H1 (cell line): ENCODE results near the gene GSAP. TPM values are rescaled to one million over a fixed set of nuclear protein-coding genes. Genes with fewer than 3 reads are reported as not detected.

ENCODE experiments used
- CTCF ChIA-PET: fragments of 300-600 bp; sonication (Branson Sonifier 250); formaldehyde crosslinking; loops from one replicate; lab custom pipeline; 2021; ENCODE audit not compliant: partially characterized antibody; lab: Charles Lee
- POLR2A ChIA-PET: fragments of 300-600 bp; sonication (Branson Sonifier 250); formaldehyde crosslinking; loops from one replicate; lab custom pipeline; 2021; ENCODE audit warnings: inconsistent platforms; ENCODE audit not compliant: partially characterized antibody; lab: Charles Lee
- DNase-seq, 2 experiments: peaks; one replicate each; pipeline versions ENCODE4 v3.0.0 to v3.0.0-alpha.2; 2010 to 2022; ENCODE audit warnings: low spot score in 2 of 2, low read depth in 1 of 2, mixed read lengths in 1 of 2
- FAIRE-seq: peaks from 2 replicates; lab custom pipeline; 2011; peaks lifted over from hg19 to GRCh38; lab: Jason Lieb, UNC
- H2AFZ ChIP-seq: 2 replicates; pipeline ENCODE4 v1.8.1; 2012; ENCODE audit warnings: low read length, inconsistent platforms
- H2AK5ac ChIP-seq: 2 replicates; pipeline ENCODE4 v1.6.1; 2013; ENCODE audit warnings: low read depth, low read length
- H2BK120ac ChIP-seq: replicated peaks from 2 replicates; pipeline ENCODE3; 2013; ENCODE audit warnings: low read depth, low read length, inconsistent platforms
- H2BK12ac ChIP-seq: 2 replicates; pipeline ENCODE4 v1.6.1; 2013; ENCODE audit warnings: low read depth, low read length
- H2BK15ac ChIP-seq: 2 replicates; pipeline ENCODE4 v1.6.1; 2013; ENCODE audit warnings: low read length
- H2BK20ac ChIP-seq: 2 replicates; pipeline ENCODE4 v1.6.1; 2013; ENCODE audit warnings: low read length
- H2BK5ac ChIP-seq: 2 replicates; pipeline ENCODE4 v1.6.1; 2013; ENCODE audit warnings: low read depth, low read length
- H3K14ac ChIP-seq: 2 replicates; pipeline ENCODE4 v1.6.1; 2013; ENCODE audit warnings: inconsistent platforms; ENCODE audit not compliant: insufficient read length
- H3K18ac ChIP-seq: 2 replicates; pipeline ENCODE4 v1.6.1; 2013; ENCODE audit warnings: low read length; ENCODE audit errors: extremely low read depth
- H3K23ac ChIP-seq: 2 replicates; pipeline ENCODE4 v1.6.1; 2013; ENCODE audit warnings: inconsistent platforms; ENCODE audit not compliant: insufficient read length
- H3K23me2 ChIP-seq: 2 replicates; pipeline ENCODE4 v1.6.1; 2013; ENCODE audit warnings: low read depth, low read length
- H3K27ac ChIP-seq: 2 replicates; pipeline ENCODE4 v1.6.1; 2011; ENCODE audit warnings: low read depth, low read length, inconsistent platforms
- H3K27me3 ChIP-seq, 4 experiments: replicated peaks in 1 of 4; 1 replicate in 1 of 4; 2 replicates in 3 of 4; pipeline versions ENCODE4 v1.6.1 to v1.8.1; 2011 to 2013; ENCODE audit warnings: low read length in 3 of 4, mild to moderate bottlenecking in 3 of 4, inconsistent platforms in 2 of 4, mixed read lengths in 2 of 4, moderate library complexity in 1 of 4; ENCODE audit not compliant: control insufficient read depth in 3 of 4, insufficient read depth in 3 of 4; ENCODE audit errors: extremely low read depth in 1 of 4
- H3K36me3 ChIP-seq, 4 experiments: 2 replicates each; pipeline versions ENCODE4 v1.6.1 to v1.8.1; 2011 to 2013; ENCODE audit warnings: mild to moderate bottlenecking in 4 of 4, low read length in 3 of 4, moderate library complexity in 2 of 4, control low read depth in 1 of 4, inconsistent platforms in 1 of 4; ENCODE audit not compliant: insufficient read depth in 4 of 4, control insufficient read depth in 2 of 4
- H3K4ac ChIP-seq: replicated peaks from 2 replicates; pipeline ENCODE3; 2013; ENCODE audit warnings: low read length, low read depth, mixed read lengths, inconsistent platforms; ENCODE audit not compliant: insufficient read length
- H3K4me1 ChIP-seq, 4 experiments: replicated peaks in 1 of 4; 1 replicate in 1 of 4; 2 replicates in 3 of 4; pipeline versions ENCODE4 v1.6.1 to v1.8.1; 2011 to 2013; ENCODE audit warnings: low read length in 3 of 4, inconsistent platforms in 2 of 4, mixed read lengths in 1 of 4; ENCODE audit not compliant: insufficient read depth in 4 of 4, control insufficient read depth in 3 of 4
- H3K4me2 ChIP-seq, 2 experiments: 2 replicates each; pipeline versions ENCODE4 v1.6.1 to v1.8.1; 2011 to 2013; ENCODE audit warnings: low read depth in 2 of 2, low read length in 2 of 2, control low read depth in 1 of 2, inconsistent platforms in 1 of 2, mild to moderate bottlenecking in 1 of 2; ENCODE audit not compliant: insufficient read depth in 1 of 2
- H3K4me3 ChIP-seq, 4 experiments: fragments of 200-600, 300-600 bp in 1 of 4; sonication (generic), shearing (Covaris generic), sonication (Bioruptor Twin) in 1 of 4; 2 replicates each; pipeline versions ENCODE4 v1.5.1 to v1.8.1; 2011 to 2016; ENCODE audit warnings: low read length in 4 of 4, low read depth in 3 of 4, control low read depth in 2 of 4, inconsistent platforms in 2 of 4, mild to moderate bottlenecking in 2 of 4, mixed read lengths in 1 of 4, moderate library complexity in 1 of 4; ENCODE audit not compliant: insufficient read depth in 2 of 4; ENCODE audit errors: extremely low read depth in 1 of 4
- H3K56ac ChIP-seq: replicated peaks from 2 replicates; pipeline ENCODE3; 2013; ENCODE audit warnings: low read depth, mild to moderate bottlenecking, mixed read lengths, low read length, inconsistent platforms; ENCODE audit not compliant: insufficient read length
- H3K79me1 ChIP-seq: 2 replicates; pipeline ENCODE4 v1.6.1; 2013; ENCODE audit warnings: low read depth, low read length, control low read depth
- H3K79me2 ChIP-seq, 2 experiments: 2 replicates each; pipeline versions ENCODE4 v1.6.1 to v1.8.1; 2012 to 2013; ENCODE audit warnings: low read length in 2 of 2, mild to moderate bottlenecking in 2 of 2, inconsistent platforms in 1 of 2; ENCODE audit not compliant: insufficient read depth in 2 of 2, control insufficient read depth in 1 of 2
- H3K9ac ChIP-seq, 4 experiments: replicated peaks in 1 of 4; 1 replicate in 1 of 4; 2 replicates in 3 of 4; pipeline versions ENCODE4 v1.6.1 to v1.8.1; 2011 to 2013; ENCODE audit warnings: low read depth in 3 of 4, low read length in 3 of 4, control low read depth in 2 of 4, mild to moderate bottlenecking in 2 of 4, moderate library complexity in 2 of 4, inconsistent platforms in 1 of 4; ENCODE audit errors: extremely low read depth in 1 of 4
- H3K9me3 ChIP-seq, 2 experiments: 2 replicates each; pipeline versions ENCODE4 v1.6.1 to v1.8.1; 2012 to 2013; ENCODE audit warnings: mild to moderate bottlenecking in 2 of 2, moderate library complexity in 2 of 2, control low read depth in 1 of 2, inconsistent platforms in 1 of 2, low read depth in 1 of 2, low read length in 1 of 2, mixed read lengths in 1 of 2; ENCODE audit not compliant: insufficient read depth in 2 of 2
- H4K20me1 ChIP-seq, 2 experiments: replicated peaks in 1 of 2; 2 replicates each; pipeline versions ENCODE3 to v1.8.1; 2011 to 2013; ENCODE audit warnings: inconsistent platforms in 2 of 2, low read length in 2 of 2, mild to moderate bottlenecking in 1 of 2; ENCODE audit not compliant: insufficient read depth in 2 of 2, control insufficient read depth in 1 of 2
- H4K5ac ChIP-seq: 2 replicates; pipeline ENCODE4 v1.6.1; 2013; ENCODE audit warnings: low read length, low read depth, mixed read lengths, inconsistent platforms; ENCODE audit not compliant: insufficient read length
- H4K8ac ChIP-seq: 2 replicates; pipeline ENCODE4 v1.8.0; 2013; ENCODE audit warnings: mild to moderate bottlenecking, moderate library complexity, low read length, inconsistent platforms; ENCODE audit not compliant: insufficient read depth; ENCODE audit errors: extremely low read depth
- H4K91ac ChIP-seq: replicated peaks from 2 replicates; pipeline ENCODE3; 2013; ENCODE audit warnings: low read length, mixed read lengths, inconsistent platforms; ENCODE audit not compliant: insufficient read length
- CEBPB ChIP-seq: IDR thresholded peaks from 2 replicates; pipeline ENCODE4 v1.6.1; 2012; ENCODE audit warnings: low read depth, low read length
- CREB1 ChIP-seq: IDR thresholded peaks from 2 replicates; pipeline ENCODE4 v1.6.1; 2012; ENCODE audit warnings: inconsistent platforms
- EP300 ChIP-seq, 2 experiments: IDR thresholded peaks; 1 replicate in 1 of 2; 2 replicates in 1 of 2; pipeline ENCODE4 v1.6.1; 2011 to 2012; ENCODE audit warnings: low read depth in 2 of 2, low read length in 2 of 2, mild to moderate bottlenecking in 2 of 2, borderline replicate concordance in 1 of 2, inconsistent platforms in 1 of 2, moderate library complexity in 1 of 2
- FOSL1 ChIP-seq: IDR thresholded peaks from 2 replicates; pipeline ENCODE4 v1.6.1; 2011; ENCODE audit warnings: mild to moderate bottlenecking, low read depth, low read length, moderate library complexity; ENCODE audit not compliant: insufficient read depth
- HDAC2 ChIP-seq, 2 experiments: fragments of 300-600 bp in 1 of 2; sonication (generic) in 1 of 2; IDR thresholded peaks; 2 replicates each; pipeline ENCODE4 v1.6.1; 2011 to 2012; ENCODE audit warnings: low read depth in 2 of 2, low read length in 2 of 2, mild to moderate bottlenecking in 2 of 2, moderate library complexity in 2 of 2, borderline replicate concordance in 1 of 2, inconsistent platforms in 1 of 2
- MAX ChIP-seq: IDR thresholded peaks from 2 replicates; pipeline ENCODE4 v1.6.1; 2012; ENCODE audit warnings: inconsistent platforms
- POLR2A ChIP-seq, 2 experiments: IDR thresholded peaks; 1 replicate in 1 of 2; 2 replicates in 1 of 2; pipeline ENCODE4 v1.6.1; 2011; ENCODE audit warnings: low read depth in 2 of 2, low read length in 2 of 2, mild to moderate bottlenecking in 2 of 2; ENCODE audit errors: control extremely low read depth in 1 of 2
- SAP30 ChIP-seq: fragments of 300-600 bp; sonication (generic); IDR thresholded peaks from 2 replicates; pipeline ENCODE4 v1.7.1; 2012; ENCODE audit warnings: low read length, moderate library complexity, mild to moderate bottlenecking, inconsistent platforms; ENCODE audit not compliant: insufficient read depth, insufficient replicate concordance
- SIRT6 ChIP-seq: IDR thresholded peaks from one replicate; pipeline ENCODE4 v1.7.1; 2012; ENCODE audit warnings: low read length, inconsistent platforms
- SP4 ChIP-seq: IDR thresholded peaks from 2 replicates; pipeline ENCODE4 v1.6.1; 2012; ENCODE audit warnings: low read length, inconsistent platforms
- YY1 ChIP-seq: IDR thresholded peaks from 2 replicates; pipeline ENCODE4 v1.6.1; 2011; ENCODE audit warnings: low read depth, mild to moderate bottlenecking, low read length
- polyA plus RNA-seq, 7 experiments: library from polyadenylated mRNA; depleted of rRNA in 3 of 7; stranded (reverse) in 5 of 7; unstranded in 2 of 7; fragments of >200 nt in 5 of 7; fragments of 200-250 nt in 2 of 7; gene quantifications; 1 replicate in 5 of 7; 2 replicates in 1 of 7; 4 replicates in 1 of 7; pipeline versions ENCODE4 v1.2.1 to v1.2.3, GENCODE V29; 2011 to 2013; ENCODE audit warnings: missing spikeins in 2 of 7, mixed read lengths in 2 of 7
- total RNA-seq: library from RNA; stranded (reverse); fragmentation: NEBNext Ultra II Directional; extraction: Animal tissue kit (Norgen Biotek cat#: 25700); gene quantifications from 2 replicates; pipeline ENCODE4 v1.2.1, GENCODE V29; 2021

GSAP gene
- total and polyA plus RNA-seq, 2 of the 8 experiments (the other 6 are each of a cell fraction or from before 2014, with no cell fraction given) = 0.93 to 2.1 TPM

- no peaks in the 10 kb centered on the region for H3K23me2 ChIP-seq
- no peak for DNase-seq
- TF ChIP-seq MAX (no peak), FOSL1 (no peak), EP300 (IDR thresholded peaks at IDR 0.05; ENCODE audit: borderline replicate concordance in 1 of 2, low read depth in 2 of 2, low read length in 2 of 2) (no peak), YY1 (no peak), CREB1 (no peak), CEBPB (no peak), SP4 (no peak), SAP30 (no peak), HDAC2 (IDR thresholded peaks at IDR 0.05; ENCODE audit: borderline replicate concordance in 1 of 2, low read depth in 2 of 2, low read length in 2 of 2) (no peak), POLR2A (IDR thresholded peaks at IDR 0.05; ENCODE audit: control extremely low read depth in 1 of 2, low read depth in 2 of 2, low read length in 2 of 2) (no peak), SIRT6 (no peak)
Observed at GRCh38 chr7:77407906-77408305, 8.2 kb downstream of the GSAP start.

More at GRCh38 chr7:77407906-77408305, 8.2 kb downstream of the GSAP start:
- no peak overlapping the region for H3K4ac ChIP-seq
- no peaks in the 10 kb centered on the region for H3K79me1 ChIP-seq
- FAIRE-seq = no peak
- H2AK5ac ChIP-seq = no peak overlapping the region
- no peak overlapping the region for H3K56ac ChIP-seq
- H2AFZ ChIP-seq = no peak overlapping the region
- ChIA-PET POLR2A (no interaction called here), CTCF (interaction anchor here (1.2 kb wide), 1 partner anchor 64 kb away, joined by 3 read pairs; no protein-coding TSS in a partner anchor)
- H2BK15ac ChIP-seq = no peak overlapping the region
- no peaks in the 10 kb centered on the region; a peak in 1 of 8 replicates for H3K36me3 ChIP-seq
- H3K23ac ChIP-seq = no peak overlapping the region
- H3K9ac ChIP-seq = no peak overlapping the region
- H3K4me3 ChIP-seq = no peak overlapping the region
- H4K20me1 ChIP-seq = no peaks in the 10 kb centered on the region
- no peak overlapping the region for H2BK5ac ChIP-seq
- no peaks in the 10 kb centered on the region for H3K9me3 ChIP-seq
- no peaks in the 10 kb centered on the region for H3K27me3 ChIP-seq
- H3K14ac ChIP-seq = no peak overlapping the region
- no peak overlapping the region for H3K4me2 ChIP-seq
- no peaks in the 10 kb centered on the region for H3K79me2 ChIP-seq
- H2BK12ac ChIP-seq = no peak overlapping the region
- no peak overlapping the region for H3K18ac ChIP-seq
- peaks cover 0 to 7% (median 4%) of the 10 kb centered on the region in 4 experiments; a peak in 4 of 7 replicates for H3K4me1 ChIP-seq
- H2BK20ac ChIP-seq = no peak overlapping the region
- H4K91ac ChIP-seq = no peak overlapping the region
- H4K8ac ChIP-seq = no peak overlapping the region
- H2BK120ac ChIP-seq = no peak overlapping the region
- H3K27ac ChIP-seq = no peak overlapping the region
- H4K5ac ChIP-seq = no peak overlapping the region
